ENCODE results near the gene CAPN12.

DNA sequence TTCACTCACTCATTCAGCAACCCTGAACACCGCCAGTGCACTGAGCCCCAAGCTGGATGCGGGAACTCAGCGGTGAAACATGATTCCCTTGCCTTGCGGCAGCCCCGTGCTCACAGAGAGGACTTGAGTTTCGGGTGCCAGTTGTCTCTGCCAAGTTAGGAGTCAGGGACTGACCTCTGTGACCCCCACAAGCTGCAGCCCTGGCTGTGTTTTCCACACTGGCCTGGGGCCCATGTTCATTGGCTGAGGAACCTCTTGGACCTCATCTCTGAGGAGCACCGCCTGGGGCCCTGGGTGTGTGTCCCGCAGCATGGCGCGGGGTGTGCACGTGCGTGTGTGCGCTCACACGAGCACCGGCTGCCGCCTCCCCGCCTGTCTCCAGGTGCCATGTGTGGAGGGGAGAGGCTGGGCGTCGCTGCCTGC, 31.0 kb downstream of the CAPN12 start:
- TF ChIP-seq CTCF (IDR thresholded peaks at IDR 0.05) (no peak), EP300 (IDR thresholded peaks at IDR 0.05; ENCODE audit: borderline replicate concordance in 1 of 2, low read depth in 1 of 2, low read length in 1 of 2) (no peak)
